Measurements from ENCODE around the gene DPF3.

- TF ChIP-seq CTCF (IDR thresholded peaks at IDR 0.05) = no peak
- no peak for TF ChIP-seq POLR2A (IDR thresholded peaks at IDR 0.05)
Measured at GRCh38 chr14:72801381-72801812, 92.5 kb downstream of the DPF3 start.

All from lower leg skin (tissue), 3 donors.